Measurements from ENCODE around the gene LINGO1.

Gene LINGO1

DNA sequence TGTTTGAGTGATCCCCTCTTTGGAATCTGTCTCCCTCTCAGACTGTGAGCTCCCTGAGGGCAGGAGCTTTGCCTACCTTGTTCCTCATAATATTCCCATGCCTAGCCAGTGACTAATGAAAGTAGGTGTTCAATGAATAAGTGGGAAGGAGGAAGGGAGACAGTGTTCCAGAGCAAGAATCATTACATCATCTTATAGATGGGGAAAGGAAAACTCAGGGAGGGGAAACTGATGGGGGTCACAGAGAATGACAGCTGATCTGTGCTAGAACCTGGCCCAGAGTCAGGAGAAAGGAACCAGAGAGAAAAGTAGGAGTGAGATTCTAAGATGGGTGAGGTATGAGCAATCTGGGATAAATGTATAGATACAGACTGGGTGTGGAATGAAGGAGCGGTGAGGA is 29.9 kb downstream of the LINGO1 start:
- Histone ChIP-seq H3K4me3 (replicated peaks; ENCODE audit: low read depth, low read length) (no peak overlapping the region), H3K27me3 (replicated peaks; ENCODE audit: control insufficient read depth, insufficient read depth, low read length) (no peaks in the 10 kb centered on the region; the same call in 1 of the 2 replicates), H3K36me3 (ENCODE audit: control insufficient read depth, insufficient read depth, low read length) (no peaks in the 10 kb centered on the region)
- TF ChIP-seq, protein P1, sequence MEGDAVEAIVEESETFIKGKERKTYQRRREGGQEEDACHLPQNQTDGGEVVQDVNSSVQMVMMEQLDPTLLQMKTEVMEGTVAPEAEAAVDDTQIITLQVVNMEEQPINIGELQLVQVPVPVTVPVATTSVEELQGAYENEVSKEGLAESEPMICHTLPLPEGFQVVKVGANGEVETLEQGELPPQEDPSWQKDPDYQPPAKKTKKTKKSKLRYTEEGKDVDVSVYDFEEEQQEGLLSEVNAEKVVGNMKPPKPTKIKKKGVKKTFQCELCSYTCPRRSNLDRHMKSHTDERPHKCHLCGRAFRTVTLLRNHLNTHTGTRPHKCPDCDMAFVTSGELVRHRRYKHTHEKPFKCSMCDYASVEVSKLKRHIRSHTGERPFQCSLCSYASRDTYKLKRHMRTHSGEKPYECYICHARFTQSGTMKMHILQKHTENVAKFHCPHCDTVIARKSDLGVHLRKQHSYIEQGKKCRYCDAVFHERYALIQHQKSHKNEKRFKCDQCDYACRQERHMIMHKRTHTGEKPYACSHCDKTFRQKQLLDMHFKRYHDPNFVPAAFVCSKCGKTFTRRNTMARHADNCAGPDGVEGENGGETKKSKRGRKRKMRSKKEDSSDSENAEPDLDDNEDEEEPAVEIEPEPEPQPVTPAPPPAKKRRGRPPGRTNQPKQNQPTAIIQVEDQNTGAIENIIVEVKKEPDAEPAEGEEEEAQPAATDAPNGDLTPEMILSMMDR (IDR thresholded peaks at IDR 0.05; ENCODE audit: insufficient read depth, low read length, poor library complexity, severe bottlenecking) = no peak
- DNase-seq (ENCODE audit: extremely low read depth, insufficient read length) = no peak

DNA sequence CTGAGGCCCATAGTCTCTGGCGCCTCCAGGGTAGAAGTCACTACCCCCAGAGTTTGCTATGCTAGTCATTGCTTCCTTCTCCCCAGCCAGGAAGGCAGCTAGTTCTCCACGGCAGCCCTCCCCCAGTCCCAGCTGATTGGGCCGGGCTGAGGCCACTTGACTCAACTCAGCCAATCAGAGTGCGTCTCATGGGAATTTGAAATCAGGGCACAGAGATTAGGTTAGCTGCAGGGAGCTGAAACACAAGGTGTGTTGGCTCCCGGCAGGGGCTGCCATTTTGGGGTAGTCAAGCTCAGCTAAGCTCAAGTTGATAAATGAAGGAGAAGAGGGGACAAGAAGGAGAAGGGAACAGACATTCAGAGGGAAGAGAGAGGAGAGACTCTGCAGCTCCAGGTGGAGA is 32.8 kb downstream of the LINGO1 start:
- DNase-seq (ENCODE audit: extremely low read depth, insufficient read length) = no peak
- H3K4me3 ChIP-seq (replicated peaks; ENCODE audit: low read depth, low read length) = no peak overlapping the region
- no peaks in the 10 kb centered on the region; the same call in none of the 2 replicates for H3K27me3 ChIP-seq (replicated peaks; ENCODE audit: control insufficient read depth, insufficient read depth, low read length)
- TF ChIP-seq, protein P1 (IDR thresholded peaks at IDR 0.05; ENCODE audit: insufficient read depth, low read length, poor library complexity, severe bottlenecking) = no peak
- H3K36me3 ChIP-seq (ENCODE audit: control insufficient read depth, insufficient read depth, low read length) = no peaks in the 10 kb centered on the region

DNA sequence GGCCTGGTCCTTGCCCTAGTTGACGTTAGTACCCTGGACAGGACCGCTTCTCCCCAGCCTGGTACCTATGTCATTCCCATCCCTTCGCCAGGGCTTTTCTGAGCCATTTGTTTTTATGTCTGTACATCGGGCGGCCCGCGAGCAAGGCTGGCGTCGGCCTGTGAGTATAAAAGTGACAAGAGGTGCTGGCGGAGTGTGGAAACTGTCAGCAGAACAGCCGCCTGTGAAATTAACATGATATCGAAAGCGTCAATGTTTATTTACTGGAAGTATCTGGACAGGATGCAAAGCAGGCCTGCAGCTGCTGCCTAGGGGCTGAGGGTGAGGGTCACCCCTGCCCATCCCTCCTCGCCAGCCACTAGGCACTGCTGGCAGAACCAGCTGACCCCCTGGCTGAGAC is 33.4 kb downstream of the LINGO1 start:
- Histone ChIP-seq H3K4me3 (replicated peaks; ENCODE audit: low read depth, low read length) (no peak overlapping the region), H3K27me3 (replicated peaks; ENCODE audit: control insufficient read depth, insufficient read depth, low read length) (no peaks in the 10 kb centered on the region; the same call in none of the 2 replicates), H3K36me3 (ENCODE audit: control insufficient read depth, insufficient read depth, low read length) (no peaks in the 10 kb centered on the region)
- TF ChIP-seq, protein P1 (IDR thresholded peaks at IDR 0.05; ENCODE audit: insufficient read depth, low read length, poor library complexity, severe bottlenecking) = no peak
- DNase-seq (ENCODE audit: extremely low read depth, insufficient read length) = no peak

DNA sequence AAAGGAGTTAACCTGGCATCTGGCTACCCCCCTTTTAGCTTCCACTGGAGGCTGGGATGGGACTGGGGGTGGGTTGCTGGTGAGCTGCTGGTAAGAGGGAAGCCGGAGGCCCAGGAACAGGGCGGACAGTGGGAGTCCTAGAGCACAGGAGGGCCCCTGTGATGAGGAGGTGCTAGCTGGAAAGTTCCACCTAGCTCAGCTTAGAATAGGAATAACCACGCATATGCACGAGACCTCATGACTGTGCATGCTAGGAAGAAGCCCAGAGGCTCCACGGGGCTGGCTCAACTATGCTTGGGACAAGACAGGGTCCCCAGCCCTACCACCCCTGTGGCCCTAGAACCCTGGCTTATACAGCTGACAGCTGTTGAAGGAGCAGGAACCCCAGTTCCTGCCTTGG is 34.1 kb downstream of the LINGO1 start:
- TF ChIP-seq, protein P1 (IDR thresholded peaks at IDR 0.05; ENCODE audit: insufficient read depth, low read length, poor library complexity, severe bottlenecking) = no peak
- Histone ChIP-seq H3K4me3 (replicated peaks; ENCODE audit: low read depth, low read length) (no peak overlapping the region), H3K36me3 (ENCODE audit: control insufficient read depth, insufficient read depth, low read length) (no peaks in the 10 kb centered on the region), H3K27me3 (replicated peaks; ENCODE audit: control insufficient read depth, insufficient read depth, low read length) (no peaks in the 10 kb centered on the region; the same call in none of the 2 replicates)
- DNase-seq (ENCODE audit: extremely low read depth, insufficient read length) = no peak

DNA sequence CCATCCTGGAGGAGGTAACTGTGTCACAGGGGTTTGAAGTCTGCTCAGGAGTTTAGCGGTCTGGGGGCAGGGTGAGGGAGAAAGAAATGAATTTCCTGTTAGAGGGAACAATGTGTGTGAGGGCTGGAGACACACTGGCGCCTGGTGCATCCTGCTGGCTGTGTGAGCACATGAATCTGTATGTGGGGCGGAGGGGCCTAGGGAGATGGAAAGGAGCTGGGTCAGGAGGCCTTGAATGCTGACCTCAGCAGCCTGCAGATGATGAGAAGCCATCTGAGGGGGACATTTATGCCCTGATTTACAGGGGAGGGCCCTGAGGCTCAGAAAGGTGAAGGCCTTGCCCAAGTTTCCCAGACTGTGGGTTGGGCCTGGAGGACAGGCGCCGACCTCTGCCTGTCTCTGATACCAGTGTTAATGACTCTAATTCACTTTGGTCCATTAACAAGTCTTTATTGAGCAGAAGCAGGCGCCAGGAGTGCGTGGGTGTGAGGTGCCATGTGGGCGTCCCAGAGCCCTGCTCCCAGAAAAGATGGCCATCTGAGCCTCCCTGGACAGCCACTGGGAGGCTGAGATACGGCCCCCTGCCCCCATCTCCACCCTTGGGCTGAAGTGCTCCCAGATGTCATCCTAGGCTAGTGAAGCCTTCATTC is 34.8 kb downstream of the LINGO1 start:
- Histone ChIP-seq H3K4me3 (replicated peaks; ENCODE audit: low read depth, low read length) (no peak overlapping the region), H3K36me3 (ENCODE audit: control insufficient read depth, insufficient read depth, low read length) (no peaks in the 10 kb centered on the region), H3K27me3 (replicated peaks; ENCODE audit: control insufficient read depth, insufficient read depth, low read length) (no peaks in the 10 kb centered on the region; the same call in none of the 2 replicates)
- TF ChIP-seq, protein P1 (IDR thresholded peaks at IDR 0.05; ENCODE audit: insufficient read depth, low read length, poor library complexity, severe bottlenecking) = no peak
- DNase-seq (ENCODE audit: extremely low read depth, insufficient read length) = no peak

Measured in GM06990 (cell line).